GM12878 (cell line): ENCODE results near the gene ARHGAP26. TPM values are rescaled to one million over a fixed set of nuclear protein-coding genes. Genes with fewer than 3 reads are reported as not detected.

Source experiments
- CBX5 ChIP-seq: sonication (generic); IDR thresholded peaks from 2 replicates; pipeline ENCODE4 v1.6.1; 2016; ENCODE audit warnings: low read depth, moderate library complexity, mild to moderate bottlenecking, inconsistent platforms
- EGR1 ChIP-seq, 2 experiments: IDR thresholded peaks; 1 replicate in 1 of 2; 2 replicates in 1 of 2; pipeline ENCODE4 v1.6.1; 2011 to 2012; ENCODE audit warnings: low read depth in 2 of 2, low read length in 2 of 2, borderline replicate concordance in 1 of 2, mild to moderate bottlenecking in 1 of 2, moderate library complexity in 1 of 2
- EZH2 ChIP-seq: IDR thresholded peaks from 2 replicates; pipeline ENCODE4 v1.6.1; 2012; ENCODE audit warnings: low read depth, mild to moderate bottlenecking, control low read depth, inconsistent platforms, low read length, borderline replicate concordance; ENCODE audit not compliant: control insufficient read depth
- FOXK2 ChIP-seq: fragments of 450-650 bp; IDR thresholded peaks from 2 replicates; pipeline ENCODE4 v1.6.1; 2017; ENCODE audit warnings: mild to moderate bottlenecking, moderate library complexity
- FOXM1 ChIP-seq: IDR thresholded peaks from 2 replicates; pipeline ENCODE4 v1.6.1; 2012; ENCODE audit warnings: low read depth, mild to moderate bottlenecking, inconsistent platforms, low read length, moderate library complexity
- HDAC6 ChIP-seq: fragments of 200-600 bp; sonication (generic); IDR thresholded peaks from one replicate; pipeline ENCODE4 v1.8.0; 2017; ENCODE audit warnings: antibody characterized with exemption; ENCODE audit not compliant: unreplicated experiment
- KDM1A ChIP-seq: fragments of 200-600 bp; sonication (generic); IDR thresholded peaks from 2 replicates; pipeline ENCODE4 v1.6.1; 2016; ENCODE audit warnings: borderline replicate concordance
- MTA2 ChIP-seq: fragments of 450-650 bp; IDR thresholded peaks from 2 replicates; pipeline ENCODE4 v1.6.1; 2016; ENCODE audit warnings: low read depth, mild to moderate bottlenecking, moderate library complexity
- NR2C1 ChIP-seq: fragments of 450-650 bp; IDR thresholded peaks from 2 replicates; pipeline ENCODE4 v1.6.1; 2017; ENCODE audit warnings: antibody characterized with exemption, mild to moderate bottlenecking, moderate library complexity
- NR2F1 ChIP-seq: fragments of 450-650 bp; conservative IDR thresholded peaks from 2 replicates; pipeline ENCODE4 v1.6.1; 2017; ENCODE audit warnings: mild to moderate bottlenecking
- PML ChIP-seq: IDR thresholded peaks from 2 replicates; pipeline ENCODE4 v1.6.1; 2012; ENCODE audit warnings: low read length, inconsistent platforms
- RAD21 ChIP-seq: IDR thresholded peaks from 2 replicates; pipeline ENCODE4 v1.6.1; 2011; ENCODE audit warnings: mild to moderate bottlenecking, low read depth, low read length, moderate library complexity; ENCODE audit not compliant: insufficient read depth
- RB1 ChIP-seq: fragments of 450-650 bp; formaldehyde crosslinking; IDR thresholded peaks from 2 replicates; pipeline ENCODE4 v1.6.1; 2017; ENCODE audit warnings: mild to moderate bottlenecking, borderline replicate concordance
- RUNX3 ChIP-seq: IDR thresholded peaks from 2 replicates; pipeline ENCODE4 v1.6.1; 2012; ENCODE audit warnings: low read length, inconsistent platforms
- SPI1 ChIP-seq: IDR thresholded peaks from 2 replicates; pipeline ENCODE4 v1.6.1; 2011; ENCODE audit warnings: low read depth, mild to moderate bottlenecking, low read length, moderate library complexity, borderline replicate concordance; ENCODE audit not compliant: insufficient read depth
- SUZ12 ChIP-seq: fragments of 200-600 bp; sonication (generic); IDR thresholded peaks from one replicate; pipeline ENCODE4 v1.6.1; 2018; ENCODE audit warnings: antibody characterized with exemption, mild to moderate bottlenecking; ENCODE audit not compliant: unreplicated experiment
- TCF12 ChIP-seq: IDR thresholded peaks from 2 replicates; pipeline ENCODE4 v1.6.1; 2011; ENCODE audit warnings: low read depth, mild to moderate bottlenecking, low read length
- TCF3 ChIP-seq: IDR thresholded peaks from 2 replicates; pipeline ENCODE4 v1.6.1; 2012; ENCODE audit warnings: low read depth, mild to moderate bottlenecking, low read length, borderline replicate concordance; ENCODE audit not compliant: insufficient read depth
- polyA plus RNA-seq, 11 experiments: library from polyadenylated mRNA; depleted of rRNA in 4 of 11; unstranded in 6 of 11; stranded (reverse) in 5 of 11; fragments of >200 nt; fragmentation: Nextera tagmentation in 4 of 11; fragmentation: Illumina TruSeq in 1 of 11; extraction: Ambion mirVana in 4 of 11; extraction: Trizol in 1 of 11; gene quantifications; 1 replicate in 1 of 11; 2 replicates in 10 of 11; pipeline versions ENCODE4 v1.2.1 to v1.2.3, GENCODE V29; 2011 to 2016; ENCODE audit warnings: inconsistent platforms in 2 of 11, missing spikeins in 2 of 11, low read depth in 1 of 11
- total RNA-seq, 4 experiments: library from RNA; depleted of rRNA in 3 of 4; stranded (reverse); fragments of >200 nt in 3 of 4; fragmentation: Illumina TruSeq in 1 of 4; extraction: Trizol in 1 of 4; gene quantifications; 2 replicates each; pipeline versions ENCODE4 v1.2.1 to v1.2.3, GENCODE V29; 2013 to 2021
- TF ChIP-seq, protein P1 (sequence below): fragments of 450-650 bp; IDR thresholded peaks from 2 replicates; pipeline ENCODE4 v1.6.1; 2016; ENCODE audit warnings: mild to moderate bottlenecking
- TF ChIP-seq, protein P2 (sequence below): fragments of 450-650 bp; IDR thresholded peaks from 2 replicates; pipeline ENCODE4 v1.6.1; 2016; ENCODE audit warnings: mild to moderate bottlenecking, moderate library complexity, borderline replicate concordance
- TF ChIP-seq, protein P3 (sequence below): fragments of 450-650 bp; IDR thresholded peaks from 2 replicates; pipeline ENCODE4 v1.6.1; 2017; ENCODE audit warnings: antibody characterized with exemption, mild to moderate bottlenecking, moderate library complexity

The ARHGAP26 gene
- total and polyA plus RNA-seq, 10 of the 15 experiments (the other 5 are each of a cell fraction or from before 2014, with no cell fraction given) = 9.4 to 41.5 (median 19.3) TPM

DNA sequence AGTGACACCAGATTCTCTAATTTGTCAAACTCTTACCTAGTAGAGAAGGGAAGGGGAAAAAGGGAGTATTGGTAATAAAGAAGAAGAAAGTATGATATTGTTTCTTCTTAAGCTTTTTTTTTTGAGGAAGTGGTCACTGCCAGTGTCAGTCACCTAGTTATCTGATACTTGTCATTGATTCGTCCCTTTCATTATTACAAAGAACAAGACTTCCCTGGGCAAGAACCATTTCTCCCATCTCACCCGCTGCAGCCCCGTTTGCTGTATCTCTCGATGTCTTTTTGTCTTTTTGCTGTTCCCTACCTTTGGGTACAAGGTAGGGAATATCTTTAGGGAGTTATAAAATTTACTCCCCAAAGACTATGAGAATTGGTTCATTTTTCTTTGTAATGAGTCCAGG lies 249.0 kb downstream of the ARHGAP26 start (continued):
- TF ChIP-seq FOXK2 (no peak), CBX5 (0 out of 2 replicates have a peak, but pooled peaks have one; percentile 42), EGR1 (IDR thresholded peaks at IDR 0.05; ENCODE audit: borderline replicate concordance in 1 of 2, low read depth in 2 of 2, low read length in 2 of 2) (no peak), FOXM1 (peak; percentile 64; the same call in 1 of the 2 replicates), EZH2 (no peak), RB1 (no peak), RUNX3 (peak; percentile 89), KDM1A (no peak), TCF3 (no peak; the same call in 1 of the 2 replicates), MTA2 (peak; percentile 46; the same call in 1 of the 2 replicates), PML (no peak), SPI1 (peak; percentile 95), NR2C1 (no peak), NR2F1 (no peak), TCF12 (no peak), SUZ12 (no peak), HDAC6 (no peak), RAD21 (0 out of 2 replicates have a peak, but pooled peaks have one; percentile 4)
- TF ChIP-seq, protein P1, sequence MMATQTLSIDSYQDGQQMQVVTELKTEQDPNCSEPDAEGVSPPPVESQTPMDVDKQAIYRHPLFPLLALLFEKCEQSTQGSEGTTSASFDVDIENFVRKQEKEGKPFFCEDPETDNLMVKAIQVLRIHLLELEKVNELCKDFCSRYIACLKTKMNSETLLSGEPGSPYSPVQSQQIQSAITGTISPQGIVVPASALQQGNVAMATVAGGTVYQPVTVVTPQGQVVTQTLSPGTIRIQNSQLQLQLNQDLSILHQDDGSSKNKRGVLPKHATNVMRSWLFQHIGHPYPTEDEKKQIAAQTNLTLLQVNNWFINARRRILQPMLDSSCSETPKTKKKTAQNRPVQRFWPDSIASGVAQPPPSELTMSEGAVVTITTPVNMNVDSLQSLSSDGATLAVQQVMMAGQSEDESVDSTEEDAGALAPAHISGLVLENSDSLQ = peak; percentile 94
- TF ChIP-seq, protein P2, sequence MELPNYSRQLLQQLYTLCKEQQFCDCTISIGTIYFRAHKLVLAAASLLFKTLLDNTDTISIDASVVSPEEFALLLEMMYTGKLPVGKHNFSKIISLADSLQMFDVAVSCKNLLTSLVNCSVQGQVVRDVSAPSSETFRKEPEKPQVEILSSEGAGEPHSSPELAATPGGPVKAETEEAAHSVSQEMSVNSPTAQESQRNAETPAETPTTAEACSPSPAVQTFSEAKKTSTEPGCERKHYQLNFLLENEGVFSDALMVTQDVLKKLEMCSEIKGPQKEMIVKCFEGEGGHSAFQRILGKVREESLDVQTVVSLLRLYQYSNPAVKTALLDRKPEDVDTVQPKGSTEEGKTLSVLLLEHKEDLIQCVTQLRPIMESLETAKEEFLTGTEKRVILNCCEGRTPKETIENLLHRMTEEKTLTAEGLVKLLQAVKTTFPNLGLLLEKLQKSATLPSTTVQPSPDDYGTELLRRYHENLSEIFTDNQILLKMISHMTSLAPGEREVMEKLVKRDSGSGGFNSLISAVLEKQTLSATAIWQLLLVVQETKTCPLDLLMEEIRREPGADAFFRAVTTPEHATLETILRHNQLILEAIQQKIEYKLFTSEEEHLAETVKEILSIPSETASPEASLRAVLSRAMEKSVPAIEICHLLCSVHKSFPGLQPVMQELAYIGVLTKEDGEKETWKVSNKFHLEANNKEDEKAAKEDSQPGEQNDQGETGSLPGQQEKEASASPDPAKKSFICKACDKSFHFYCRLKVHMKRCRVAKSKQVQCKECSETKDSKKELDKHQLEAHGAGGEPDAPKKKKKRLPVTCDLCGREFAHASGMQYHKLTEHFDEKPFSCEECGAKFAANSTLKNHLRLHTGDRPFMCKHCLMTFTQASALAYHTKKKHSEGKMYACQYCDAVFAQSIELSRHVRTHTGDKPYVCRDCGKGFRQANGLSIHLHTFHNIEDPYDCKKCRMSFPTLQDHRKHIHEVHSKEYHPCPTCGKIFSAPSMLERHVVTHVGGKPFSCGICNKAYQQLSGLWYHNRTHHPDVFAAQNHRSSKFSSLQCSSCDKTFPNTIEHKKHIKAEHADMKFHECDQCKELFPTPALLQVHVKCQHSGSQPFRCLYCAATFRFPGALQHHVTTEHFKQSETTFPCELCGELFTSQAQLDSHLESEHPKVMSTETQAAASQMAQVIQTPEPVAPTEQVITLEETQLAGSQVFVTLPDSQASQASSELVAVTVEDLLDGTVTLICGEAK = no peak
- TF ChIP-seq, protein P3, sequence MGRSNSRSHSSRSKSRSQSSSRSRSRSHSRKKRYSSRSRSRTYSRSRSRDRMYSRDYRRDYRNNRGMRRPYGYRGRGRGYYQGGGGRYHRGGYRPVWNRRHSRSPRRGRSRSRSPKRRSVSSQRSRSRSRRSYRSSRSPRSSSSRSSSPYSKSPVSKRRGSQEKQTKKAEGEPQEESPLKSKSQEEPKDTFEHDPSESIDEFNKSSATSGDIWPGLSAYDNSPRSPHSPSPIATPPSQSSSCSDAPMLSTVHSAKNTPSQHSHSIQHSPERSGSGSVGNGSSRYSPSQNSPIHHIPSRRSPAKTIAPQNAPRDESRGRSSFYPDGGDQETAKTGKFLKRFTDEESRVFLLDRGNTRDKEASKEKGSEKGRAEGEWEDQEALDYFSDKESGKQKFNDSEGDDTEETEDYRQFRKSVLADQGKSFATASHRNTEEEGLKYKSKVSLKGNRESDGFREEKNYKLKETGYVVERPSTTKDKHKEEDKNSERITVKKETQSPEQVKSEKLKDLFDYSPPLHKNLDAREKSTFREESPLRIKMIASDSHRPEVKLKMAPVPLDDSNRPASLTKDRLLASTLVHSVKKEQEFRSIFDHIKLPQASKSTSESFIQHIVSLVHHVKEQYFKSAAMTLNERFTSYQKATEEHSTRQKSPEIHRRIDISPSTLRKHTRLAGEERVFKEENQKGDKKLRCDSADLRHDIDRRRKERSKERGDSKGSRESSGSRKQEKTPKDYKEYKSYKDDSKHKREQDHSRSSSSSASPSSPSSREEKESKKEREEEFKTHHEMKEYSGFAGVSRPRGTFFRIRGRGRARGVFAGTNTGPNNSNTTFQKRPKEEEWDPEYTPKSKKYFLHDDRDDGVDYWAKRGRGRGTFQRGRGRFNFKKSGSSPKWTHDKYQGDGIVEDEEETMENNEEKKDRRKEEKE = no peak
